HG03378 (cell line): ENCODE measurements around the gene FRMPD4.

Experiments used
- ATAC-seq: cut with Tn5 transposase; IDR thresholded peaks from one replicate; pipeline ENCODE4 v1.9.1; 2021; ENCODE audit warnings: mild to moderate bottlenecking, moderate library complexity; ENCODE audit not compliant: unreplicated experiment

The FRMPD4 gene

DNA sequence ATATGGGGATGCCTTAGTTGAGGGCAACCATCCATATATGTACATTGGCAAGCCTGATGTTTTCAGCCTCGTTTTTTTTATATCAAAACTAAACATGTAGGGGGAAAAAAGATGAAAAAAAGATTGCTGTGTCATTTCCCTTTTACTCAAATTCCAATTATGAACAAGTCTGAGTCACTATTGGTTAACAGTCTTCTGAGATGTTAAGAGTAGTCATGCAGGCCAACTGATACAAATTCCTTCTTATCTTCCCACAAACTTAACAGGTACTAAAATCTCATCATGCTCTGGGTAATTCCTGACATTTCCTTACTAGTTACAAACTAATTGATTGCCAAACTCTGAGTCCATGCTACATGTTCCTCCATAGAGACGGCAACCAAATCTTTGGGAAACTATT, 222.1 kb downstream of the FRMPD4 start:
- no peak for ATAC-seq

DNA sequence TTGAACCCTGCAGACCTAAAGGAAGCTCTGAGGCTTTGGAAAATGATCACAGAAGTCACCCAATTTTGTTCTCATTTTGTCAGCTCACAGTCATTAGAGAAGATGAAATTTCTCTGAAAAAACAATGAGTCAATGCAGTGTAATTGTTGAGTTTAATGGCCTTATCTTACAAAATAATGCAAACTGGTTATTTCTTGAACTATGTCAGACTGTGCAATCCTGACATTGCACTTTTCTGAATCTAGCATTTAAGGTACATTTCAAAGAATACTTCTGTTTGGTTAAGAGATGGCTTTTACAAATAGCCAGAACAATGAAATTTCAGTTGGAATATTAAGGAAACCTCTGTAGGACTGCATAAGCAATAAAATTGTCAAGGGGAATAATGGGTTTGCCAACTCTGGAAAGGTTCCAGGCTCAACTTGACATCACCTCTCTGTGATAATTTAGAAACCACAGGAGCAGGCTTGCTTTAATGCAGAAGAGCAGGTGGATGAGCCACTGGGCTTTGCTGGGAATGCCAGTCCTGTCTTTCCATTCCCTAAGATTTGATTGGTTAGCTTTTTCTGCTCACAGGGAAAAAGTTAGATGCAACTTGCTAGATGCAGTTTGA, 222.8 kb downstream of the FRMPD4 start:
- no peak for ATAC-seq

DNA sequence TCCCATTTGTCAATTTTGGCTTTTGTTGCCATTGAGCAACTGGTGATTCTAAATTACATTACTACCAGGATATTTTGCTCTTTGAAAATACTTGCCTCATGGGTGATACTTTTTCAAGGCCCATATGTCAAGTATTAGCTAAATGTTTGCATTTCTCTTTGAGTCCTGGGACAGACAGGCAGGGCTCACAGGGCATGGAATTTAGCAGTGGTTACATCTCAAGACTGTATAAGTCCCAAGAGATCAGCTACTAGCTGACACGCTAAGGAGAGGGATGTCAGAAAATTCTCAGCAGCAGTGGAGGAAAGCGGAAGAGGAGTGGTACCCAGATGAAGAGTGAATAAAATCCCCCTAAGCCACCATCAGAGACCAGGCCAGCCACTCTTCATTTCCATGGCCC, 224.9 kb downstream of the FRMPD4 start:
- ATAC-seq = no peak

- no peak for ATAC-seq
Observed at GRCh38 chrX:12366440-12366839, 228.2 kb downstream of the FRMPD4 start.

- no peak for ATAC-seq
Observed at GRCh38 chrX:12367254-12367653, 229.0 kb downstream of the FRMPD4 start.

- ATAC-seq = no peak
Observed at GRCh38 chrX:12370497-12370986, 232.3 kb downstream of the FRMPD4 start.

DNA sequence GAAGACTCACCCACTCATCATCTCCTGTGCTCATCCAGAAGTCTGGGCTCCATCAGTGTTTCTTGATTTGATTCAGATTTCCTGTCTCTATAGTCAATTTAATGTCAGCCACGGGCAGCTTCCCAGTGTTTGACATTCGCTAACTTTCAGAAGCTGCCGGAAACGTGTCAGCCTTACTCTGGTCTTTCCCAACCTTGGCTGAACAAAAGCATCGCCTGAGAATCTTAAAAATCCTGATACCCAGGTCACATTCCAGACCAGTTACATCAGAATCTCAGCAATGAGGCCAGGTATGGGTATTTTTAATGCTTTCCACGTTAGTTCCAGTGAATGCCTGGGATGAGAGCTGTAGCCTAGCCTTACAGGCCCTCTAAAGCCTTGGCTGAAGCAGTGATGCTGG, 233.8 kb downstream of the FRMPD4 start:
- no peak for ATAC-seq

DNA sequence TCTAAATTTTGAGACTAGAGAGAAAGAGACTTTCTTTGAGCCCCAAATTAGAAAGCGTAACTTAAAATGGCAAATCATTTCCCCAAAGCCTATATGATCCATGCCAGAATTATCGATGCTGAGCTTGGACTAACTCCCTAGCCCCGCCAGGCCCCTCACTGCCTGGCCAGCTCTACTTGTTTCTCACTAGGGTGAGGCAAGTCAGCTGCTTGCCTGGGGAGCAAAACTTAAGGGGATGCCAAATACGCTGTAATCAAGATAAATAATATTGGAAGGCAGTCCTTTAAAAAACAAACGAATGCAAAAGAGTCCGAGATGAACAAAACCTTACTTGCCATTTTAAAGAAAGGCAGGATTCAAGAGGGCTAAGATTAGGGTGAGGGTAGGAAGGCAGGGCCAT, 236.0 kb downstream of the FRMPD4 start:
- no peak for ATAC-seq

DNA sequence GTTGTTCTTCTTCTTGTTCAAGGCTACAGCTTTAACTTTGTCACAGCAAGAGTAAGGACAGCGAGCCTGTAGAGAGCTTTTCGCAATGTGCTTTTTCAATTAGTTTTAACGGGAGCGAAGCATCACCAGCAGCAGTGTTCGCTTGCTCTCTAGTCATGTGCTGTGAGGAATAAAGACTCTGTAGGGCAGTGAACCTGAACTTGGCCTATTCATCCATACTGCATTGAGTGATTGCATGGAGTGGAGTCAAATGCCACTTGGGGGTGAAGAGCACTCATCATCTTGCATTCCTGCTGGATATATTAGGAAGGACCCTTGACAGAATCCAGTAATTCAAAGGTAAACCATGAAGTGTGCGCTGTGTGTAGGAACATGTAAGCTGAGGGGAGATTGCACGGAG, 240.0 kb downstream of the FRMPD4 start:
- no peak for ATAC-seq

DNA sequence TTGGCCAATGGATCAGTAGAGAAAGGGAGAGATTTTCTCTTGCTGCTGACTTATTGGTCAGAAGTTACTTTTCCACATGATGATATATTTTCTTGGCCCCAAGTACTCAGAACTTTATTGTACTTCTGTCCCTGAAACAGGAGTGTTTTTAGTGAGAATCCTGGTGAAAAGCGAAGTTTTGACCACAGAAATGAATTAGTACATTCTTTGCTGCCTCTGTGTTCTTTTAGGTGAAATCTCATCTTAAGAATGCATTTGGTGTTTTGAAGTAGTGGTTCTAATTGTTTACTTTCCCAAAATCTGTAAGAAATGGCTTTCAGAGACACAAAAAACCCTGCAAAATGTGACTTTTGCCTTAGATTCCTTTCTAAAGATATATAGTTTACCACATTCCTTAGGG, 240.4 kb downstream of the FRMPD4 start:
- ATAC-seq = no peak

DNA sequence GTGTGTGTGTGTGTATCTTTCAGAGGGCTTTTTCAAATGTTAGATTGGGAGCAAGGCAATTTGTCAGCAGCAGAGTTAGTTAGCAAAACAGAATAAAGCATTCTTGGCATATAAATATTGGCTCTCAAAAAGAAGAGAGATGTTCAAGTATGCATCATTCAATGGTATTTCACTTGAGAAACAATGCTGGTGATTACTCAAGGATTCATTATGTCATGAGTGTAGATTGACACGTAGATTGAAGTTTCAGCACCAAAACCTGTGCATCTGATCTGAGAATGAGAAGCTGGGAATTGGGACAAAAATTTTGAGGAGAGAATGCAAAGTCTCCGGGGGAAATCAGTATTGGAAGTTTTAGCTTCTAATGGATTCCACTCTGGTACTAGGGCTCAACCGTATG, 241.4 kb downstream of the FRMPD4 start:
- no peak for ATAC-seq

DNA sequence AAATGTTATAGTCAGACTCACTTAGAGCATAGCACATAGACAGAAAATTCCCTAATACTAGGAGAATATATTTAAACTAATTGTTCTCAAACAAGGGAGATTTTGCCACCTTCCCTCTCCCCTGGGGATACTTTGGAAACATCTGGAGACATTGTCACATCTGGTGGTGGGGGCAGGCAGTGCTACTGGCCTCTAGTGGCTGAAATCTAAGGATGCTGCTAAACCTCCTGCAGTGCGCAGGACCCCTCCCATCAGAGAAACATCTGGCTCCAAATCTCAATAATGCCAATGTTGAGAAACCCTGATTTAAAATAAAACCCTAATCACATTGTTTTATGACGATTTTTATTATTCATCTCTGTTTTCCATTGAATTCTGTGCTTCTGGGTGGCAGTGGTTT, 244.9 kb downstream of the FRMPD4 start:
- no peak for ATAC-seq

DNA sequence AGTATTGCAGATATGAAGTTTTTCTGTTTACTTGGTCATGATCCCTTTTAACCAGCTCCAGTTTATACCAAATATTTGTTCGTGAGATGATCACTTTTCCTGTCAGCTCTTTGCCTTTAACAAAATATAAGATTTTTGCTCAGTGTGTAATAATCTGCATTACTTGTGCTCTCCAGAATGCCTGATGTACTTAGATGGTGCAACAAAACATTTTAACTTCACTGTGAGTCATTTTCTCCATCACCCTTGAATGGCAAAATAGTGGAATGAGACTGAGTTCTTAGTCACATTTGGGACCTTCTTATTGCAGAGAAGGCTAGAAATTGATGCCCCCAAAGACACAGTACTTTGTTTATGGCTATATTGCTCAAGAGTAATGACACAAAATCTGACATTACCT, 252.0 kb downstream of the FRMPD4 start:
- ATAC-seq = no peak

- no peak for ATAC-seq
Observed at GRCh38 chrX:12396584-12396983, 258.3 kb downstream of the FRMPD4 start.

DNA sequence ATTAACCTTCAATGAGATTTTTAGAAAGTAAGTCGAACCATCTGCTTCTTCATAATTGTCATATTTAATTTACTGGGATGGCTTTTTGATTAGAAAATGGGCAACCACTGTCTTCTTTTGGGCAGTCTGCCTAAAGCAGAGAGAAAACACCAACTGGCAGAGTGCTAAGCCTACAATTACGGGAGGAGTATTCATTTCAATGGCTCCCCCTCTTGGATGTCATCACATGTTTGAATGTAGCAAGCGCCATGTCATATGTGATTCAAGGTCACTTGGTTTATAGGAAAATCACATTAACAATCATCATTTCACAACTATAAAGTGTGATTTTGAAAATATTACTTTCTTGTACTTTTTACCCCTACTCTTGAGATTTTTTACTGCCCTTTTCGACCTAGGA, 261.9 kb downstream of the FRMPD4 start:
- ATAC-seq = no peak

- ATAC-seq = no peak
Observed at GRCh38 chrX:12401252-12401651, 263.0 kb downstream of the FRMPD4 start.

- no peak for ATAC-seq
Observed at GRCh38 chrX:12403474-12404082, 265.3 kb downstream of the FRMPD4 start.

- no peak for ATAC-seq
Observed at GRCh38 chrX:12405306-12405705, 267.0 kb downstream of the FRMPD4 start.

DNA sequence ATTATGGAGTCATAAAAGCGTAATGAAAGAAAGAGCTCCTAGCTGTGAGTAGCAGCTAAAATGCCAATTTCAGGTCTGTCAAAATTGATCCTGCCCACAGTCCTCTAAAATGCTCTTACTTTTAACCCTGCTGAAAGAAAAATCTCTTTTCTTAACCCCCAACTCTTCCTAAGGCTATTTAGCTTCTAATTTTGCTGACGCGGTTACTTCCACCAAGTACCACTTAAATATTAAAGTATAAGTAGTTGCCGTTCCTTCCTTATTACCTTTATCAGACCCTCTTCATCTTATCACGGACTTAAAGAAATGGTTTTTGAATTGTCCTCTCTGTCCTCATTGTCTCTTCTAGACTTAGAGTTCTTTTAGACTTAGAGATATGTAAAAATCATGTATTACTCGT, 272.2 kb downstream of the FRMPD4 start:
- no peak for ATAC-seq

DNA sequence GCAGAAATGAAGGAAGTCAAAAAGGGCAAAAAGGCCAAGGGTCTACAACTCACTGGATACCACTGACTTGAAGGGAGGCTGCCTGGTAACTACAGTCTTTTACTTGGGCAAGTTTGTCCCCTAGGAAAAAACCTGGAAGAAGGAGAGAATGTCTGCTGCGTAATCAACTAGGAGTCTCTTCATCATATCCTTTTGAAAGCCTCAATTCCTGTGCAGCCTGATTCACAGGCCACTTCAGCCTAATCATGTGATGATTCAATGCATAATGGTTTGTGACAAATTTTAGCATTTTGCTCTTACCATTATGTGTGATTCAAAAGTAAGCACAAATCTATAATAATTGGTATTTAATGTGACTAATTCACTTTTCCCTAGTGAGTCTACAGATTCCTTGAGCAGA, 273.6 kb downstream of the FRMPD4 start:
- ATAC-seq = no peak

GRCh38 chrX:12412561-12412960, 274.3 kb downstream of the FRMPD4 start:
- ATAC-seq = no peak

- ATAC-seq = no peak
Observed at GRCh38 chrX:12419591-12419990, 281.3 kb downstream of the FRMPD4 start.

DNA sequence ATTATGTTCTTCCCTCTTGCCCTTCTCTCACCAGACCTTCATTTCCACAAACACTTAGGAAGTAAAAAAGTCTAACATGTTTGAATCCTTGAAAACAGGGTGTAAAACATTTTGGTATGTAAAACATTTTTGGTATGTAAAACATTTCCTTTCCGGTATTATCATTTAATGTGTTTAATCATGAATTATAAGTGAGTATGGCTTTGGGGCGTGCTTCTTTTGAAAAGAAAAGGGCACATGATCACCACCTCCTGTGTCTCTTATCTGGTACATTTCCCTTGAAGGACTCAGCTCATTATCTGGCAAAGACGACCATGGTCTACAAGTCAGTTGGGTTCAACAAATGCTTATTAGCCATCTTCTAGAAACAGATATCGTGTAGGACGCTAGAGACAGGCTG, 283.6 kb downstream of the FRMPD4 start:
- ATAC-seq = no peak
